Measurements from ENCODE around the gene MCF2L.
A peak's percentile ranks its signal among the peaks of the same experiment; 100 is the strongest.

The MCF2L gene

DNA sequence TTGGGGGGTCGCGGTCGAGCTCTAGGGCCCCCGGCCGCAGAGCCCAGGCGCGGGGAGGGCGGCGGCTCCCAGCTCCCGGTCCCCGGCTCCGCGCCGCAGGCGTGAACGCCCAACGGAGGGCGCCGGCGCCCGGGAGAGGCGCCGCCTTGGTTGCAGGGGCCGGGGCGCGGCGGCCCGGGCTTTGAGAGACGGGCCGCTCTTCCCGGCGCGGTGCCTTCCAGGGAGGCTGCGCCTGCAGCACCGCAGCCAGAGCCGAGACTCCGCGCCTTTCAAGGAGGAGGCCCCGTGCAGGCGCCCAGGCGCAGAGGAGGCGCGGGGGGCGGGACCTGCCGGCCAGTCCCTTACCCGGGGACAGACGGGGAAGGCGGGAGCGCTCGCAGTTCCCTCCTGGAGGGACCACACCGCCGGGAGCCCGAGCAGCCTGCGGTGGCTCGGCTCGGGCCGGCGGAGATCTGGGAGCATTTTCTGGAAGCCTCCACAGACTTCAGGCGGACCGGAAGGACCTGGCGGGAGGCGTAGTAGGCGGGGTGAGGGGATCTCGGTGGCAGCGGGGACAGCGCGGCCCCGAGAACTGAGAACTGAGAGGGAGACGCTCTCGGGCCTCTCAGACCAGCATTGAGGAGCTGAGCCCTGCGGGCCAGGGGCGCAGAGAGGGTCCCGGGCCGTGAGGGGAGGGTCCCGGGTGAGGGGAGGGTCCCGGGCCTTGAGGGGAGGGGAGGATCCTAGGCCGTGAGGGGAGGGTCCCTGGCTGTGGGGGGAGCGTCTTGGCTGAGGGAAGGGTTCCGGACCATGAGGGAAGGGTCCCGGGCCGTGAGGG lies 25.5 kb upstream of the MCF2L start:
- DNase-seq, result peak; percentile 87

DNA sequence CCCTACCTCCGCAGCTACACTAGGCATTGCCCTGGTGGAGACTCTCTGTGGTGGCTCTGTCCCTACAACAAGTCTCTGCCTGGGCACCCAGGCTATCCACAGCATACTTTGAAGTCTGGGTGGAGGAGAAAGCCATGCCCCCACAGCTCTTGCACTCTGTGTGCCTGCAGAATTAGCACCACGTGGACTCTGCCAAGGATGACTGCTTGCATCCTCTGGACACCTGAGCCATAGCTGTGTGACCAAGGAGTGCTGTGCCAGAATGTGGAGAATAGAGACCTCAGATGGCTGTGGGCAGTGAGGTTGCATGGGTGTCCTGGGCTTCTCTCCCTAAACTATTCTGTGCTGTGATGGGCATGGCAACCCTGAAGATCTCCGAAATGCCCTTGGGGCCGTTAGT lies 21.2 kb upstream of the MCF2L start:
- no peak for DNase-seq

DNA sequence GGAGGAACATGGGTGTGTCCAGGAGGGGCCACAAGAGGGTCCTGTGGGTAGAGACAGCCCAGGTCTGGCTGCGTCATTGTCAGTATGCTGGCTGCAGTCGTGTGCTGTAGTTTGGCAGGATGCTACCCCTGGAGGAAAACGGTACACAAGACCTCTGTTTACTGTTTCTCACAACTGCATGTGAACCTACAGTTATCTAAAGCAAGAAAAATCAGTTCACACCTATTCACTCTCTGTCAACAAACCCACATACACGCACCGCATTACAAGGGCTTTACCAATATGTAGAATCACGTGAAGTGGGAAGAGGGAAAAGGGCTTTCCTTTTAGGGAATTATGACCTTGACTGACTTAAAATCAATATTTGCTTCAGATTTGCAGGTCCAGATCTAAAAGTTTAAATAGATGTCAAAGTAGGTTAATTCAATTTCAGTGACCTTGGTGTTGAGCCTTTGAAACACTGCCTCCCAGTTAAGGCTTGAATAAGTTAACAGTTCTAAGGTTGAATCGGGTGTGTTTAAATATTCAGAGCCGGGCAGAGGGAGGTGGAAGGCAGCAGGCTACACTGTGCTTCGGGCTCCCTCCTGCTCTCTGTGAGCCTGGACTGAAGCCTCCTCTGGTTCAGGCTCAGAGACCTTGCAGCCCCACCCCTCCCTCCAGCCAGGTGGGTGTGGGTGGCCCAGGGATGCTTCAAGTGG lies 17.2 kb upstream of the MCF2L start:
- no peak for DNase-seq

DNA sequence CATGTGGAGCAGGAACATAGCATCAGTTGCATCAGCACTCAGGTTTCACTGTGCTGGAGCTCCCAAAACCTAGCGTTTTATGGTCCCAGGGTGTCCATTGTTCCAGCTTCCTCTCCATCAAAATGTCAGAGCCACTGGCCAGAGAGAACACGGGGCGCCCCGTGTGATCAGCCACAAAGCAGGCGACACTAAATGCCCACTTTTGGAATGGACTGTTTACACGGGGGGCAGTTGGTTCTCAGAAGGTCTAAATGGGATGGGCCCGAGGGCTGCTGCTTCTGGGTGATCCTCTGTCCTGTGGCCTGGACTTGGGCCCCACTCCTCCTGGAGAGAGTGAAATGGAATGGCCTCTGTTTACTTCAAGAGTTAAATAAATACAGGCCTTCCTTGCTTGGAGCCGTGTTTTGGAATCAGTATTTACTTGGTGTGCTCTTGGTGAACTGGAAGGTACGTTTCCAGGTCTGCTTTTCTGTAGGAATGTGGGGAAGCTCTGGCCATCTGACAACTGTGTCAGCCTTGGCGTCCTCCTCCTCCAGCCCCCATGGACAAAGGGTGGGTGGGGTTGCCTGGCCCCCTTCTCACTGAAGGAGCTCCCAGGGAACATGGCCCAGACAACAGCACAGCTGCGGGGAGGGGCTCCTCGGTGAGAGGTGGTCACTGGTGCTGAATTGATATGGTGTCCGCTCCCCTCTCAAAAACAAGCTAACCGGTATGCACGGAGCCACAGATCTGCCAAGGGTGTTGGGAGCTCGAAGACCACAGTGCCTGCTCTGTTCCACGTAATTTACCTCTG lies 16.1 kb upstream of the MCF2L start:
- no peak for DNase-seq

DNA sequence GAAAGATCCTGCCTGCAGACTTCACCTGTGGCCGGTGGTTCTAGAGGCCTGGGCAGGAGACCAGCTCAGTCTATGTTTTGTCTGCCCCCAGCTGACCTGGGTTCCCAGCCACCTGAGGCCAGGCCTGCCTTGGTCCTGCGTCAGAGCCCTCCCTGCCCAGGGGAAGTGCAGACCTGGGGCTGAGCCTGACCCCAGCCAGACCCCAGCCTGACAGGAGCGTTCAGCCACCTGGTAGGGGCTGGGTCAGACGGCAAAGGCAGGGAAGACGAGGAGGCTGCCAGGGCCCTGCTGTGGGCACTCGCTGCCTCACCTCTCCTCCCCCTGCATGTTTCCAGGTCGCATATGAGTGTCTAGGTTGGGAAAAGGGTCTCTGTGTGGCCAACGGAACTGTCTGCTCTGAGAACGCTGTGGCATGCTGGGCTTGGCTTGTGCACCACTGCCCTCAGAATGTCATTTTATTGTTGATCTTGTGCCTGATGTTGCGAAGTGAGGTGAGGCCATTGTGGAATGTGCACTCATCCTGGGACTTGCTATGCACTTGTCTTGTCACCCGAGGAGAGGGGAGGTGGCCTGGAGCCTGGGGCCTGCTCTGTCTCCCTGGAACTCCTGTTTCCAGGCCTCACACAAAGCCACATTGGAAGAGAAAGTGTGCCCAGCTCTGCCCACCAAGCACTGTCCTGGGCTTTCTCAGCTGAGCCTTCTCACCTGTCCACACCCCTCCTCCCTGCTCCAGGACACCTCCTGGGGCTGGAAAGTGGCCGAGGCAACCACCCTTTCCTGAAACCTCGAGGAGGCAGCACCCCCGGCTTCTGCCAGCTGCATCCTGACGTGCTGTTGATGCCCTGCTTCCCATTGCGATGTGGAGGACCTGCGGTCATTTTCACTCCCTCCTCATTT lies 15.2 kb upstream of the MCF2L start:
- no peak for DNase-seq

DNA sequence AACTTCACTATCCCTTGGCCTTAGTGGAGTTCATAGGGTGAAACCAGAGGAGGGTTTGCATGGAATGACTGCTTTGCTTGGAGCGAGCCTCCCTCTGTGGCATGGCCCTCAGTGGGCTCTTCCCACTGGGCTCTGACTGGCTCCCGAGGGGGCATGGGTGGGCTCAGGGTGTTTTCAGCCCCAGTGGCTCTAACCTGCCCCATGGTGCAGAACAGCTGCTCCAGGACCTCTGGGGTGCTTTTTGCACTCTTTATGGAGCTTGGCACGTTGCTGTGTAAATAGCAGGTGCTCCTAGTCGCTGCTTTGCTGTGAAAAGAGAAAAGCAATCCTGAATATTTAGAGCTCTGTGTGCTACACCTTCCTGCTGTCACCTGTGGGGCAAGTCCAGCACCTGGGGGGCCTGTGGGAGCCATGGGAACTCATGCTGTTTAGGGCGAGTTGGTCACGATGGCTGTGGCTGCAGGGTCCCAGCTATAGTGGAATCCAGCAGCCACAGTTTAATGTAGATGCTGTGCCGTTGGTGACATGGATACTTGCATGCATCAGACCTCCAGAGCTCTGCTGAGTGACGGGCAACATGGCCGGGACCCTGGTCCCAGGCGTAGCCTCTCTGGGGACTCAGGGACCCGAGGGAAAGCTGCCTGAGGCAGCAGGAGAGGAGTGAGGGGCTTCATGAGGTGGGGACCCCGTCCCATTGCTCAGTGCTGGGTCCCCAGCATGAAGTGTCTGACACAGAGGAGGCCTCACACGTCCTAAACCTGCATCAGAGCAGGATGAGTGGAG lies 14.3 kb upstream of the MCF2L start:
- peak; percentile 49 for DNase-seq

DNA sequence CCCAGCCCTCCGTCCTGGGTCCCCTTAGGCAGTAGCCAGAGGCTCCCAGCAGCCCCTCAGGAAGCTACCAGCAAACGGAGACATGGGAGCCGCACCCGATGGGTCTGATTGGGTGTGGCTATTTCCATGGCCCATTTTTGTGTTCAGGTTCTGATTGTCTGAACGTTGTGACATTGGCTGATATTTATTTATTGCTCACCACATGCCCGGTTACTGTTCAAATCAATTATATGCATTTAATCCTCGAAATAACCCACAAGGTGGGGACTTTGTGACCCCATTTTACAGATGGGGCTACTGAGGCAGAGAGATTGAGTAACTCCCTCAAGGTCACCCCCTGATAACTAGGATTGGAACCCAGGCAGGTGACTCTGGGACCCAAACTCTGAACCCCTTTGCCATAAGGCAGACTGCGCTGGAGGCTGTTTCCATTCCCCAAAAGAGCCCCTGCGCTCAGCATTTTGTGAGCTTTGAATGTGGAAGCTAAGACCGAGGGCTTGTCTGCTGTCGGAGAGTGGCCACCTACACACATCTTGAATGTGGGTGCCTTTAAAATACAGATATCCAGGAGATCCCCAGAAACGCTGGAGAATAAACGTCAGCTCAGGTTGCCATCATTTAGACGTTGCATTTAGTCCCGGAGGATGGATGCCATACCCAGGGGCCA lies 13.6 kb upstream of the MCF2L start:
- no peak for DNase-seq

DNA sequence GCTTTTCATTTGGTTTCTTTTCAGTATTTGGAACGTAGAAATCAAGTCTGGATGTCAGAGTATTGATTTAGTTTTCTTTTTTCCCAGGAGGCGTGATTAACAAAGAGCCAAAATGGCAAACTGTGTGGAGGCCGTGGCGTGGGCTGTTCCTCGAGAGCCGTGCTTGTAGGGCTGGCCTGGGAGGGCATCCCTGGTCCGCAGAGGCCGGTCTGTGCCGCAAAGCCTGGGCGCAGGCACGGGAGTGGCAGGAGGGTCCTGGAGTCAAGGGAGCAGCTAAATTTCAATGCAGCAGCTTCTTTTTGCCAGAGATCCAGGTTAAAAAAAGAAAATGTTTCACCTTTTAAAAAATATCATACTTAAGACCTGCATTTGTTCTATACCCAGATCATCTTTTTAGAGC lies 13.1 kb upstream of the MCF2L start:
- no peak for DNase-seq

DNA sequence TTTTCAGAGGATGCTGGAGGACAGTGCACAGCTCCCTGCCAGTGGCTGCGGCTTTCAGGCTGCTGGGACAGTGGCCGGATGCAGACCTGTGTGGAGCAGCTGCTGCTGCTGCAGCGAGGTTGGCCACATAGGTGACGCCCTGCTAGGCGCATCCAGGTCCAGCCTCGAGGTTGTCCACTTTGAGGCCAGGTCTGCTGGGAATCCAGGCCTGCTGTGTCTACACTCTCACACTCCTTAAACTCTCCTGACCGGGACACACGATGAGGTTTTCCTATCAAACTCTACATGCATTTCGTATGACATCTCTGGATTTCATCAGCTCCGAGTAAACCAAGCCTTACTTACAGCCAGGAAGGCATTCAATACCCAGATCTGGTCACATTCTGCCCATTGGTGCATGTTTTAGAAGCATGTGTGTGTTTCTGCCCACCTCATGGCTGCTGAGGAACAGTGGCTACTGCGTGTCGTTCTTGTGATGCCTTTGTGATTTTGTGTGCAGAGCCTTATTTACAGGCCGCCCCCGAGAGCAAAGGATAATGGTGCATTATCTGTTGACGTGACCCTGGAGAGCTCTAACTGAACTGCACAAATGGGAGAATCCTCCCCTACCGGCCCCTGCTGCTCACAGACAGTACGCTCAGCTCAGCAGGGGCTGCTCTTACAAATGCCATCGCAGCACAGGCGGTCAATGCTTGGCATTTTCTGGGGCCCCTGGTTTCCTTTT lies 12.3 kb upstream of the MCF2L start:
- DNase-seq, result peak; percentile 68

DNA sequence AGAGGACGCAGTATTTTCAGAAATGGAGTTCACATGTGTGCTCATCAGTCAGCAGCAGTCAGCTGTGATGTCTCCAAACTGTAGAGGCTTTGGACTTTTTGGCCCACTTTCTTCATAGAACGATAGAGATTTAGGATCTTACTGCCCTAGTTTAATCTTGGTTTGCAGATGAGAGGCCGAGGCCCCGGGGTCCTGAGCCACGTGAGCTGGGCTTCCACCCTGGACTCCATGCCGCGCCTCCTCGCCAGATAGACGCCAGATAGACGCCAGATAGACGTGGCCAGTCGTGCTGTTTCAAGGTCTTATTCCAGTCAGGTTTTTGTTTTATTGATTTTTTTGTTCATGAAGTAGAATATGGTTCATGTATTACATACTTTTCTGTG lies 11.7 kb upstream of the MCF2L start:
- DNase-seq, result no peak

DNA sequence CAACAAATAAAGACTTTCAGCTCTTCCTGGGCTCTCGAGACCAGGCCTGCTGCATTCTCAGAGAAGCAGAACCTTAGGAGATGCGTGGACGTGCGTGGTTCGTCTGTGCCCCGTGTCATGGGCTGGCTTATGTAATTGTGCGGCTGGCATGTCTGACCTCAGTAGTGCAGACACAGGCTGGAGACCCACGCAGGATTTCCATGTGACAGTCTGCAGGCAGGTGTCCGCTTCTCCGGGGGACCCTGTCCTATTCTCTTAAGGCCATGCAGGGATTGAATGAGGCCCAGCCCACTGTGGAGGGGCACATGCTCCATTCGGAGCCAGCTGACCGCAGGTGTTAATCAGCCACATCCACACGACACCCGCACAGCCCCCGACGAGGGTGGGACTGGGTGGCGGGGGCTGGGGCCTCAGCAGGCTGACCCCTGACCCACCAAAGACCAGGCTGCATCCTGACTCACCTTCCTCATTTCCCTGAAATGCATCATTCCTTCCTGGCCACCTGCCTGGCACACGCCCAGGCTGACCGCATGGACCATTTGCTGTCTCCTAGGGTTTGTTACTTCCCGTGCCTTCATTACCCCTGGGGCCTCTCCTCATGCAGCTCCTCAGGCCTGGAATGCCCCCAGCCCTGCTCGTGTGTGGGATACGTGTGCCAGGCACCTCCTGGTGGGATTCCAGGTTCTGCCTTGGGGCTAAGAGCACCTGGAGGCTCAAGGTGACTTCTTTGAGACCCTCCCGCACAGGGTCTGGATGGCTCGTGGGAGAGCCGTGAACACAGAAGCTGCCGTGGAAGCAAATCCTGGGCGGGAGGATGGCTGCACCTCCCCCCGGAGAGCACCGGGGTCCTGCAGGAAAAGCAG lies 10.7 kb upstream of the MCF2L start:
- no peak for DNase-seq

DNA sequence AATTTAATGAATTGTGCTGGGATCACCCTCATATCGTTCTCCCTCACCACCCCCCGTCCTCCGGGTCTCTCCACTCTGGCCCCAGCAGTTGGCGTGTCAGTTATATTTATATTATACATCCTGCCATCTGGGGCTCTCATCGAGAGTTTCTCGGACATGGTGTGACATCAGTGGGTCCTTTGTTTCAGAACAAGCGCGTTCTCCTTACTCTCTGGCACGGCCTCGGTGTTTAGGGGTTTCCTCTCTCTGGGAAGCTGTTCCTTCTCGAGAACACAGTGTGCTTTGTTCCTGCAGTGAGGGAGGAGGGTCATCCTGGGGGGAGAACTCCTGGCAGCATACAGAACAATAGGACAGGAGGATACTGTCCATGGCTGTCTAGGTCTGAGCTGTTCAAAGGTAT lies 9.8 kb upstream of the MCF2L start:
- DNase-seq, result no peak

DNA sequence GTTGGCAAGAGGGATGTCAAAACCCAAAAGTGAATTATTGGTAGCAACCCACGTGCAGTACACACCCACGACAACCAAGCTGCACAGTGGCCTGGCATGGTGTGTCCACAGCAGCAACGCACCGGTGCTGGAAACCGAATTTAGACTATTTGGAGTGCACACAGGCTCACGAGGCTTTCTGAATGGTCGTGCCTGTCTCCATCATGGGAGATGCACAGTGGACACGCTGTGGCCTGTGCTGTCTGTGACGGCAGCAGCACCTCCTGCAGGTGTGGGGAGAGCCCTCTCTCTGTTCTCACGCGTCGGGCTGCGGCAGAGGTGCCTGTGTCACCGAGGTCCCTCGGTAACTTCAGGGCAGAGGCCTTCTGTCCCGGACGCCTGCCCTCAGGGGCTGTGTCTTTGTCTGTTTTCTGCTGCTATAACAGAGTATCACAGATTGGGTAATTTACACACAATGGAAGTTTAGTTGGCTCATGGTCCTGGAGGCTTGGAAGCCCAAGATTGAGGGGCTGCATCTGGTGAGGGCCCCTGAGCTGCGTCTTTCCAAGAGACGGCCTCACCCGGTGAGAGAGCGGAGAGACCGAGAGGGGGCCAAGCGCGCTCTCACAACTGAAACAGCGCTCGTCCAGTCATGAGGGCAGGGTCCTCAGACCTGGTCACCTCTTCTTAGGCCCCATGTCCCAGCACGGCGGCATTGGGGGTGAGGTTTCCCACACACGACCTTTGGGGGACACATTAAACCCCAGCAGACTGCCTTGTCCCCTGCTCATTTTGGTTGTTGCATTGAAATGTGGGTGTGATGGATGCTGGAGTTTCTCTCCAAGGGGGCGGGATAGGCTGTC lies 9.1 kb upstream of the MCF2L start:
- no peak for DNase-seq

DNA sequence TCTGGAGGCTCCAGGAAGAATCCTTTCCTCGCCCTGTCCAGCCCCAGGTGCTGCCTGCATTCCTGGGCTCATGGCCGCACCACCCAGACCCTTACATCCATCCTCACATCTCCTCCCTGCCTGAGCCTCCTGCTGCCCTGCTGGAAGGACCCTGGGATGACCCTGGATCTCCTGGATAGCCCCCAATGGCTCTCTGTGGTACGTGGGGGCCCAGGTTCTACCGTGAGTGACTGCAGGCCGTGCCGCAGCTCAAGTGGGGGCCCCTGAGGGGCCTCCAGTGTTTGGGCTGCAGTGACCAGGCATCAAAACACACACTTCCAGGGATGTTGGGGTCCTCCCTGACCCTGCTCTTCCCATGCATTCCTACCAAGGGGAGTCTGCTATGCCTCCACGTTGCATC lies 8.3 kb upstream of the MCF2L start:
- DNase-seq, result no peak

DNA sequence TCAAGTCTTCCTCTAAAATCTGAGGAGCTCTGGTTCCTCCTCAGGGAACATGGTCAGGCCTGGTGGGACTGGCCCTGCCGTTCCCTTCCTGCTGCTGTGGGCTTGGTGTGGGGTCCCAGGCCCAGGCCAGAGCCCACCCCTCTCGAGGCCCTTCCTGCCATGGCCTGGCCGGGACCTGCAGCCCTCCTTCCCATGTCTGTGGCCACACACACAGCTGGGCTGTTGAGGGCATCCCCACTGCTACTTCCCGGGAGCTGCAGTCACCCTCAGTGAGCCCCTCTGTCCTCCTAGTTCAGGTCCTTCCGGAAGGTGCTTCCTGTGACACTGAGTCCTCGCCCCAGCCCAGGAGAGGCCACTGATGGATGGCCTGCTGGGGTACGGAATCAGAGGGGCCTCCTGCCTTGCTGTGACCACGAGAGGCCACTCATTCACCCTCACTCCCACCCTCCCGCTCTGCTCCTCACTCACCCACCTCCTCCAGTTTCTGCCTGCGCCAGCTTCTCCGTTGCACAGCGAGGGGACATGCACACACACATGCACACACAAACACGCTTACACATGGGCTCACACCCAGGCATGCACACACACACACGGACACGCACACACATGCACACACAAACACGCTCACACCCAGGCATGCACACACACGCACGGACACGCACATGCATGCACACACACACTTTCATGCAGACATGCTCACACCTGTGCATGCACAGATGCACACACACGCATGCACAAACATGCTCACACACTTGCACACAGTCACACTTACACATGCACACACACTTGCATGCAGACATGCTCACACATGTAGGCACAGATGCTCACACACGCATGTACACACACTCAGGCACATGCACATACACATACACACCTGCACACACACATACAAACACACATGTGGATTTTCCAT lies 7.3 kb upstream of the MCF2L start:
- DNase-seq, result no peak

DNA sequence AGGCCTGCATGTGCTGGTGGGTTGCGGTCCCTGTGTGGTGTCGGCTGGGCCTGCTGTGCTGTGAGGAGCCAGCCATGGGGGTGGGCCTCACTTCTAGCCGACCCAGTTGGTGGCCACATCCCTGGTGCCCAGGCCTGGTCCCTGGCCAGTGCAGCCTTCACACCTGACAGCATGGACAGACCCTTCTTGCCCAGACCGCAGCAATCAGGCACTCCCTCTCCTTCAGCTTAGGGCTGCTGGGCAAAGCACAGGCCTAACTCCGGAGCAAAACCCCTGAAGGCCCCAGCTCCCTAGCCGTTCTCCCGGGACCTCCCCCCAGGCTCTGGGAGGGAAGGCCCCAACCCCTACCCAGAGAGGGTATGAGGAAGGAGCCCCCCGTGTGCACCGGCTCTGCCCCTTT lies 6.6 kb upstream of the MCF2L start:
- no peak for DNase-seq

DNA sequence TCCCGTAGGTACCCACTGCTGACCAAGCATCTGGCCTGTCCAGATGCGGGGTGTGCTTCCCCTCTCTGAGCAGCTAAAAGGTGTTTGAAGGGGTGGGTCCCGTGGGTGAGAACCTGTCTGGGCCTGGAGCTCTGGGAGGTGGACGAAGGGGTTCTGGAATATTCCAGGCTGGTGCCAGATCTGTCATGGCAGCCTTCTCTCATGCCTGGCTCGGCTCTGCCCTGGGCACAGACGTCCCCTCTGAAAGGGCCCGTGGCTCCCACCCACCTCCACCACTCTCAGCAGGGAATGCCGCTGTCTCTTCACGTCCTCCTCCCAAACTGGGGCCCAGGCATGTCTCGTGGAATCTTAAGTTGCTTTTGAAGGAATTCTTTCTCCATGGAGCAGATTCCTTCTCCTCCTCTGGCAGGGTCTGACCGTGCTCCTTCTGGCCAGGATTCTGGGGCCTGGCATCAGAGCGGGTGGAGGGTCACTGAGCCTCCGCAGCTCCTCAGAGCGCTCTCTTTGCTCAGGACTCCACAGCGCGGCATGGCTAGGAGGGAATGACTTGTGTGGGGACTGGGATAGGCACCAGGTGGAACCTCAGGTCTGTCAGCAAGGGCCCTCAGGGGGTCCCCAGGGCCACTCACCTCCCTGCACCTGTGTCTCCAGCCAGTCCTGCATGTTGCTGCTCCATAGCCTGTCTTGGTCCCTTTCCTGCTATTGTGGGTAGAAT lies 5.9 kb upstream of the MCF2L start:
- DNase-seq, result no peak
